ENCODE results near the gene GRAMD2A.
A peak's percentile ranks its signal among the peaks of the same experiment; 100 is the strongest.

GRAMD2A gene

GRCh38 chr15:72197460-72198355 is at the start of gene GRAMD2A:
TSS of gene GRAMD2A (minus strand) at chr15:72197787.
- DNase-seq = peak in 1 of 2 donors; percentile 8

- no peak for DNase-seq
These were observed 45.3 kb upstream of the GRAMD2A start for GRCh38 chr15:72242775-72243370.

- no peak for DNase-seq
These were observed 42.1 kb upstream of the GRAMD2A start for GRCh38 chr15:72239652-72240051.

GRCh38 chr15:72238586-72238985 is 41.0 kb upstream of the GRAMD2A start:
- no peak for DNase-seq

GRCh38 chr15:72237853-72238224 is 40.3 kb upstream of the GRAMD2A start:
- no peak for DNase-seq

- peak; percentile 28 to 69 for DNase-seq
These were observed 39.7 kb upstream of the GRAMD2A start for GRCh38 chr15:72237029-72237852.

- DNase-seq = no peak
These were observed 38.9 kb upstream of the GRAMD2A start for GRCh38 chr15:72236381-72237003.

- DNase-seq = no peak
These were observed 37.7 kb upstream of the GRAMD2A start for GRCh38 chr15:72235298-72235697.

- no peak for DNase-seq
These were observed 36.2 kb upstream of the GRAMD2A start for GRCh38 chr15:72233769-72234168.

- peak; percentile 56 to 67 for DNase-seq
These were observed 34.4 kb upstream of the GRAMD2A start for GRCh38 chr15:72231833-72232478.

- peak; percentile 93 to 94 for DNase-seq
These were observed 33.7 kb upstream of the GRAMD2A start, which contains the start of gene PKM for GRCh38 chr15:72231066-72231832. TSS of gene PKM (minus strand) at chr15:72231190. CDS start at chr15:72219097, 12,093 bp downstream.

GRCh38 chr15:72230197-72231065 is 32.8 kb upstream of the GRAMD2A start:
- peak; percentile 68 to 77 for DNase-seq

- DNase-seq = no peak
These were observed 32.3 kb upstream of the GRAMD2A start for GRCh38 chr15:72229947-72230196.

GRCh38 chr15:72229076-72229946 is 31.7 kb upstream of the GRAMD2A start:
- peak; percentile 26 to 60 for DNase-seq

- peak in 1 of 2 donors; percentile 40 for DNase-seq
These were observed 30.1 kb upstream of the GRAMD2A start for GRCh38 chr15:72227720-72228119.

GRCh38 chr15:72227192-72227586 is 29.6 kb upstream of the GRAMD2A start:
- peak; percentile 17 to 20 for DNase-seq

- DNase-seq = no peak
These were observed 25.7 kb upstream of the GRAMD2A start for GRCh38 chr15:72223278-72223677.

GRCh38 chr15:72222393-72222792 is 24.8 kb upstream of the GRAMD2A start:
- peak in 1 of 2 donors; percentile 16 for DNase-seq

- DNase-seq = no peak
These were observed 23.1 kb upstream of the GRAMD2A start for GRCh38 chr15:72220687-72221086.

GRCh38 chr15:72217216-72217615 is 19.6 kb upstream of the GRAMD2A start:
- no peak for DNase-seq
